GM18858 (cell line): ENCODE results near the gene NAALADL2.
A peak's percentile ranks its signal among the peaks of the same experiment; 100 is the strongest.
"Not testable (repeated sequence)": the region's sequence is repeated elsewhere in the genome, so short reads cannot be mapped to it uniquely, and the experiment has no call there.

Experiments used
- ATAC-seq: cut with Tn5 transposase; IDR thresholded peaks from one replicate; pipeline ENCODE4 v1.9.1; 2021; ENCODE audit not compliant: unreplicated experiment

Gene NAALADL2

DNA sequence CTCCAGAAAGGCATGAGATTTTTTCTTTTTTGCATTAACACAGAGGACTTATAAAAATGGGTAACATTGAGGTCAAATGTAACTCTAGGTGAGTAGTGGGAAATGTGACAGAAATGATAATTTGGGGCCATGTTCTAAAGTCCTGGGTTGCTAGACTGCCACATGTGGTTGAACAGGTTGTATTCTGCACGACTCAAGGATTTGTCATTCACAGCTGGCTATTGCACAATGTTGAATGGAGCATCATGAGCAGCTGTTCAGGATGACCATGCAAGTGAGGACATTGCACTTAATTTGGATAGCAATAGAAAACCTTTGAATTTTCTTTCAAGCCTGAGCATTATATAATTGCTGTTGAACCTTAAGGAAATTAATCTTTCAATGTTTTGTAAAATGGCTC is 396.6 kb downstream of the NAALADL2 start:
- ATAC-seq = no peak

DNA sequence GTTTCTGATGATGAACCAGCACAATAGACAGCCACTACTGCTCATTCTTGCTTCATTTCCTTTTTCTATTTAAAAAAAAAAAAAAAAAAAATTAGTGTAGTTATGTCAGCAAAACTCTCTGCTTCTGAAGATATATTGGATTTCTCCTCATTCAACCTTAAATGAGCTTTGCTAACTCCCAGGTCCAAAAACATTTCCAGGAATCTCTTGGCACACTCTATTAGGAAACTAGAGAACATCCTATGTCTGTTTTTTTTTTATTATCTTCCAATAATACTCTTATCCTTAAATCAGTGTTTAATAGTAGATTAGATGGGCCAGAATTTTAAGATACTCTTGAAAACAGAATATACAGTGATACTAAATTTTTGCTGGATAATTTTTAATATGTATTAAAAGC is 398.0 kb downstream of the NAALADL2 start:
- ATAC-seq = no peak

- ATAC-seq = no peak
Observed at GRCh38 chr3:175258763-175259162, 399.6 kb downstream of the NAALADL2 start.

GRCh38 chr3:175260145-175260794 is 401.1 kb downstream of the NAALADL2 start:
- ATAC-seq = no peak

- ATAC-seq = no peak
Observed at GRCh38 chr3:175266478-175266877, 407.3 kb downstream of the NAALADL2 start.

DNA sequence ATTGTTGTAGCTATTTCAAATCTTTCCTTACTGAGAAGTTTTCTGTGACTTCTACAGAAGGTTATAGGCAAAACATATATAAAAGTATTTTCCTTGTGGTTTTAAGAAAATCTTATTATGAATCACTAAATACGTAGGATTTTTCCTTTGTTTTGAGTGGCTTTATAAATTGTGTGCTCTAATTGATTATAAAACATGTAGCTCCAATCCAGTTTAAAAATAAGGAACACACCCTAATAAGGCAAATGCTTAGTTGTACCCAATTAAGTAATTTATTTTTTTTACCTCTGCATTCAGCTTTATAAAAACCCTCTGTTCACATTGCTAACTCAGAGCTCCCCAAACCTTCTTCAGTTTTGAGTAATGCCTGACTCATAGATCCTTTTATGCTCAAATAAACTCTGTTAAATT is 408.0 kb downstream of the NAALADL2 start:
- ATAC-seq = no peak

GRCh38 chr3:175267561-175267960 is 408.4 kb downstream of the NAALADL2 start:
- no peak for ATAC-seq

GRCh38 chr3:175269394-175269793 is 410.3 kb downstream of the NAALADL2 start:
- ATAC-seq = no peak

- ATAC-seq = no peak
Observed at GRCh38 chr3:175270198-175270837, 411.2 kb downstream of the NAALADL2 start.

- ATAC-seq = no peak
Observed at GRCh38 chr3:175270866-175271265, 411.7 kb downstream of the NAALADL2 start.

GRCh38 chr3:175271465-175271864 is 412.3 kb downstream of the NAALADL2 start:
- ATAC-seq = not testable (repeated sequence)

DNA sequence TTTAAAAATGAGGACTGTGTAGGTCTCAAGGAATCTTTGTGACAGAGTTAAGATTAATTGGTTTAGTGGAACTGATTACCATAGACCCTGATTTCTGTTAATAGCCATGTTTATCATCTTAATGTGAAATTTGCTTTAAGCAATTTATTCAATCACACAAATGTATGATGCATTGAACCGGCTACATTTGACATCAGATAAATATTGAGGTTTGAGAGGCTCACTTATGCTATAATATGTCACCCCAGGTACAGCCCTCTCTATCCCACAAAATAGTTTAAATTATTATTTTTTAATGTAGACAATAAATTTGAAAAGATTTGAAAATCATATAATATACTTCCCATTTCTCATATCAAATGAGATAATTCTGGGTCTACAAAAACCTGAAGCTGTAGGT is 413.3 kb downstream of the NAALADL2 start:
- no peak for ATAC-seq

DNA sequence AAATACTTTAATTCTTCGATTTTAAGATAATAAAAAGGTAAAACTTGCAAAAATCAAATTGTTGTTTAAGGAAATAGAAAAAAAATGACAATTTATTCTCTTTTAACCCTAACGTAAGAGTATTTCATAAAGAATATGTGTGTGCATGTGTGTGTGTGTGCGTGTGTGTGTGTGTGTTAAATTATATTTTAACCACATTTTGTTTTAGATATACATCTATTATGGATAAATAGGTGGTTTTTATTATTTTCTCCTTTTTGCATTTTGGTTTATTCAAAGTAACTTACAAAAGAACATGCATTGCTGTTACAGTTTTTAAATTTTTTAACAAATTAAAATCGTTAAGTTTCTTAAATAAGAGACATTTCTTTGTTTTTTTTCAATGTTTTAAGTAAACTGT is 414.4 kb downstream of the NAALADL2 start:
- no peak for ATAC-seq

GRCh38 chr3:175274056-175274455 is 414.9 kb downstream of the NAALADL2 start:
- ATAC-seq = peak; percentile 53

DNA sequence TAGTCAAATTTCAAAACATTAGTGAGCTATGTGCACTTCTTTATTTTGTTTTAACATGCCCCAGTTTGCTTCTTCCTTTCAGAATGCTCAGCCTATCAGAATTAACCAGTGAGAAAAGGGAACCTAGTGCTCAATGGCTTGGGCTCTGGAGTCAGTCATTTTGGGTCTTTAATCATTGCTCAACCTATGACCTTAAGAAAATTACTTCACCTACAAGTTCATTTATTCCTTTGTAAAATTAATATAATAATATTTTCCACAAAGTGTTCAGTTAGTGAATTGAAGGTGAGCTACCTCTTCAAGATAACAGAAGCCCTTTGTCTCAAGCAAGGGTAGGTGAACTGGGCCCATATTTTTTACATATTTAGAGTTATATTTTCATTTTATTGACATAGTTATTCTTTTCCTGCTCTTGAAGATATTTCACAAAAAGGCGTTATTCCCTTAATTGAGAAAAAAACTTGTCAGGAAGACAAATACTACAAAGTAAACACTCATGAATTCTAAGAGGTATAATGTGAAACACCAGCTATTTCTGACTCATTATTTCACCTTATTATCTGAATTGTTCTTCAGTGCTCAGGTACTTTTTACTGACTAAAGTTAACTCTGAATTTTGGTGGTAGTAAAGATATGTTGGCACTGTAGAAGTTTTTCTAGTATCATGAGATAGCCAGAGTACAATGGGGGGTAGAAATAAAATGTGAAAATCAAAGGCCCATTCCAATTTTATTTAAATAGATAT is 415.5 kb downstream of the NAALADL2 start:
- peak; percentile 25 for ATAC-seq

DNA sequence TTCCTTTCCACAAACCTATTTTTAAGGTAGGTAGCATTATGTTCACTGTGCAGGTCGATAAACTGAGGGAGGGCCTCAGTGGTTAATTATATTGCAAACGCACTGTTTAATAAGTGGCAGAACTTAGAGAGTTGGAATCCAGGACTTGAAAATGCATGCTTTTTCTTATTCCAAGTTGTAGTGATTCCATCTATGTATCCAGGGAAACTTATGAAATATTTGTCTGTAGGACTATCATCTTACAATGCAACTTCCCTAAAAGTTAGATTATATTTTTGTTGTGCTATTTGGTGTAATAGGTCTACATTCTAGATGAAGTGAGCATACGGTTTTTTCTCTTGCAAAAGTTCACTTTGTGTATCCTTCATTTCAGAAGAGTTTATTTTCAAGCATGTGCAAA is 419.5 kb downstream of the NAALADL2 start:
- ATAC-seq = no peak

DNA sequence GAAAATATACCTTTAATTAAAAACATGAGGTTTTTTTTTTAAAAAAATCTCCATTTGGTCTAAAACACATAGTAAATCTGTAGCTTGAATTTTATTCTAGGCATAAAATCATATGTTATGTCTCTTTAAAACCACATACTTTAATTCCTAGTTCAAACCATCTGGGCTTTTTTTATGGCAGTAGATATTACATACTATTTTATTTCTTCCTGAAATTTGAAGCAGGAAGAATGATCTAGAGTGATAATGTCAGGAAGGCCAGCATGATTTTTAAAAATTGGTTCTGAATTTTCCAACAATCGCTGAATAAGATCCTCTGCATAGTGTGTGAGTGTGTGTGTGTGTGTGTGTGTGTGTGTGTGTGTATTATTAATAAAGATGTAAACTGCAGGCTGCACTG is 420.3 kb downstream of the NAALADL2 start:
- ATAC-seq = no peak

- ATAC-seq = no peak
Observed at GRCh38 chr3:175279911-175280310, 420.8 kb downstream of the NAALADL2 start.

DNA sequence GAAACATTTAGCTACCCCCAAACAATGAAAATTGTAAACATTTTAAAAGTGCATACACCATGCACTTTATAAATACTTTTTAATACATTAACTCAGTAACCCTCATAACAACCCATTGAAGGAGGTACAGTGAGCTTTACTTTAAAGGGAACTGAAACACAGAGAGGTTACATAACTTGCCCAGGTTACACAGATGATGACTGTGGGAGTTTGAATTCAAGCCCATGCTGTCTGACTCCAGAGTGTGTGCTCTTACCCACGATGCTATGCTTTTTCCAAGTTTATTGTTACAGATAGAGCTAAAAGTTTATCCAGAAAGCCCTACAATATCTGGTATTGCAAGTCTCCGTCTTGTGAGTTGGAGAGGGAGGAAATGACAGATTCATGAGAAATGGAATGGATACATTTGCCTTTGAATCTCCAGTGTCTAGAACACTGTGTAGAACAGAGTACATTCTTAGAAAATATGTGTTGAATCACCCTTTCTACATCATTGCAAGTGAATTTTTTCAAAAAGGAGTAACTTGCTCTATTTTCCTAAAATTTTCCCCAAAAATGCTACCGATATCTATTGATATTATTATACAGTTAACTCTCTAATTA is 428.3 kb downstream of the NAALADL2 start:
- ATAC-seq = peak; percentile 98

GRCh38 chr3:175288621-175289020 is 429.5 kb downstream of the NAALADL2 start:
- no peak for ATAC-seq

GRCh38 chr3:175294793-175295192 is 435.7 kb downstream of the NAALADL2 start:
- no peak for ATAC-seq
